GM10266 (cell line): ENCODE data around the gene PPARGC1A.

Experiments used
- DNase-seq: peaks from one replicate; pipeline ENCODE4 v3.0.0; 2012; ENCODE audit errors: extremely low spot score
- CTCF ChIP-seq: IDR thresholded peaks from 2 replicates; pipeline ENCODE4 v1.5.1; 2012; ENCODE audit warnings: mild to moderate bottlenecking, low read depth; ENCODE audit not compliant: control insufficient read depth, insufficient read depth; ENCODE audit errors: missing control alignments

The PPARGC1A gene

GRCh38 chr4:23882976-23883531 lies 6.8 kb downstream of the PPARGC1A start:
- DNase-seq, result no peak
- TF ChIP-seq CTCF, result no peak

- no peak for DNase-seq
- TF ChIP-seq CTCF, result no peak
Observed at GRCh38 chr4:23881674-23882337, 8.0 kb downstream of the PPARGC1A start.

GRCh38 chr4:23881052-23881501 lies 8.8 kb downstream of the PPARGC1A start:
- DNase-seq, result no peak
- no peak for TF ChIP-seq CTCF

DNA sequence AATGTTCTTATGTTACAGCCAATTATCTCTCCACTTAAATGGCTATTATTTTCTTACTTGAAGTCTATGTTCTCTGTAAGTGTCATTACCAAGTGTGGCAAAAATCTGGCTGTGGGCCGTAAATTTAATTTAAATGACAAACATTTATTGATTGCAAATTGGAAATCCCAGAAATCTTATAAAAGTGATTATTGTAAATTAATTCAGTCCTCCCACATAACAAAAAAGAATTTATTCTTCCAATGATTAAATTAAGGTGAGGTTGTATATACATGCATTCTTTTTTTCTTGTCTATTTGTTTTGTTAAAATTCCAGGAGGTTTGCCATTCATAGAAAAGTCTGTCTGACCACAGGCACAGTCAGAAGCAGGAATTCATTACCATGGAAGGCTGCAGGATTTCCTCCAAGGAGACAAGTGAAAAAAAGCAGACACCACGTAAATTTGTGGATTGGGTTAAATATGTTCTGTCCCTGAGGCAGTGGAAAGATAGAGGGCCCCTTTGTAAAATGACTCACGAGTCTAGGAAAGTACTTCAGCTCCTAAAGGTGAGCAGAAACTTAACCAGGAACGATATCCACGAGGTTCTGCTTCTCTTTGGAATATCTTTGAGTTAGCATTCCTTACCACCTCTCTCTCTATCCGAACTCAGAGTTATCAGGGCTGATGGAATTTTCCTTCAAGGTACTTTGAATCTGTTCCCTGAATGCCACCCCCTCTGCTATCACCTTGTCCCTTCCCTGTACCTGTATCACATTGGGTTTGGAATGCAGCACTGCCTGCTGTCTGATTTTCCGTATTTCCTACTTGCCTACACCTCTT lies 10.7 kb downstream of the PPARGC1A start:
- TF ChIP-seq CTCF, result no peak
- DNase-seq, result no peak

GRCh38 chr4:23878246-23878891 lies 11.5 kb downstream of the PPARGC1A start:
- TF ChIP-seq CTCF, result no peak
- DNase-seq, result no peak

DNA sequence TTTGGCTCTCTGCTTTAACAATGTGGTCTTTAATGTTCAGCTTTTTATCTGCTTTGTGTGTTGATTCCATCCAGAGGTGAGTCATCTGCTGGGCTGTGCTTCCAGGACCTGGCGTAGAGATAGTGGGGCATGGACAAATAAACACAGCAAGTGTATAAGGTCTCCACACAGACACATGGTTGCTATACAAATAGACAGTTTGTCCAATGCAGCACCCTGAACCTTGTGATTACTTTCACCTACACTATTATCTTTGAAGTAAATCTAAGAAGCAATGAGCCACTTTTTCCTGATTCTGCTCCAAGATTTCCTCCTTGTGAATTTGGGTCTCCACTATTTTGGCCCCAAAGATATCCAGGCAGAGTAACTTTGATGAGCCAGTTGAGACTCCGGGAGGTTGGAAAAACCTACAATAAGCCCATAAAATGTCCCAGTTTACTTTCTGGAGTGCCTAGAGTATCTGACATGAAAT lies 12.1 kb downstream of the PPARGC1A start:
- no peak for DNase-seq
- no peak for TF ChIP-seq CTCF
